SW480 (cell line): Measurements from ENCODE around the gene EYA2.

Experiments
- DNase-seq: peaks from one replicate; pipeline ENCODE4 v3.0.0-alpha.2; 2016; ENCODE audit warnings: low spot score

Gene EYA2

GRCh38 chr20:47036091-47036870 lies 141.6 kb downstream of the EYA2 start:
- no peak for DNase-seq

GRCh38 chr20:47038566-47039560 lies 144.2 kb downstream of the EYA2 start:
- no peak for DNase-seq

GRCh38 chr20:47040506-47041125 lies 146.0 kb downstream of the EYA2 start:
- DNase-seq: no peak

GRCh38 chr20:47041396-47041899 lies 146.8 kb downstream of the EYA2 start:
- DNase-seq: no peak

GRCh38 chr20:47042464-47042863 lies 147.8 kb downstream of the EYA2 start:
- DNase-seq: no peak

GRCh38 chr20:47043086-47043485 lies 148.4 kb downstream of the EYA2 start:
- DNase-seq: no peak

- DNase-seq: no peak
These were observed 150.3 kb downstream of the EYA2 start for GRCh38 chr20:47044938-47045337.

GRCh38 chr20:47048054-47048453 lies 153.4 kb downstream of the EYA2 start:
- no peak for DNase-seq

- DNase-seq: no peak
These were observed 155.1 kb downstream of the EYA2 start for GRCh38 chr20:47049771-47050170.

GRCh38 chr20:47050996-47051395 lies 156.4 kb downstream of the EYA2 start:
- no peak for DNase-seq

GRCh38 chr20:47051936-47052526 lies 157.4 kb downstream of the EYA2 start:
- DNase-seq: no peak

GRCh38 chr20:47054506-47054905 lies 159.9 kb downstream of the EYA2 start:
- DNase-seq: no peak

GRCh38 chr20:47054945-47055344 lies 160.3 kb downstream of the EYA2 start:
- no peak for DNase-seq

GRCh38 chr20:47055699-47056369 lies 161.2 kb downstream of the EYA2 start:
- no peak for DNase-seq

GRCh38 chr20:47057661-47058060 lies 163.0 kb downstream of the EYA2 start:
- DNase-seq: no peak

GRCh38 chr20:47058236-47058635 lies 163.6 kb downstream of the EYA2 start:
- DNase-seq: no peak

- no peak for DNase-seq
These were observed 164.9 kb downstream of the EYA2 start for GRCh38 chr20:47059536-47059935.

- DNase-seq: no peak
These were observed 166.9 kb downstream of the EYA2 start for GRCh38 chr20:47061549-47061948.

GRCh38 chr20:47062226-47062890 lies 167.7 kb downstream of the EYA2 start:
- no peak for DNase-seq

- DNase-seq: no peak
These were observed 168.8 kb downstream of the EYA2 start for GRCh38 chr20:47063407-47063806.

GRCh38 chr20:47063808-47064207 lies 169.2 kb downstream of the EYA2 start:
- DNase-seq: no peak
